Colonic mucosa (tissue), 4 donors: ENCODE measurements around the gene WWOX. TPM values are rescaled to one million over a fixed set of nuclear protein-coding genes. Genes with fewer than 3 reads are reported as not detected.

Experiments
- DNase-seq: peaks from one replicate; pipeline ENCODE4 v3.0.0-alpha.2; 2020
- H3K27ac ChIP-seq: fragments of 200-600 bp; one replicate; pipeline ENCODE4 v1.8.0; 2021
- H3K27me3 ChIP-seq: fragments of 200-600 bp; one replicate; pipeline ENCODE4 v1.8.0; 2021
- H3K36me3 ChIP-seq: fragments of 200-600 bp; one replicate; pipeline ENCODE4 v1.8.0; 2021
- H3K4me1 ChIP-seq: fragments of 200-600 bp; one replicate; pipeline ENCODE4 v1.8.0; 2021; ENCODE audit warnings: mild to moderate bottlenecking
- H3K4me3 ChIP-seq: fragments of 200-600 bp; one replicate; pipeline ENCODE4 v1.8.0; 2021
- H3K9ac ChIP-seq, 2 donors: one replicate each; pipeline ENCODE4 v1.7.0; 2013; ENCODE audit warnings: control low read depth in 2 of 2, low read depth in 2 of 2, low read length in 2 of 2
- H3K9me3 ChIP-seq: fragments of 200-600 bp; one replicate; pipeline ENCODE4 v1.8.0; 2021
- CTCF ChIP-seq: fragments of 200-600 bp; IDR thresholded peaks from one replicate; pipeline ENCODE4 v1.8.0; 2022; ENCODE audit warnings: antibody characterized with exemption, mild to moderate bottlenecking
- intact Hi-C: fragments of 100-400 bp; cut with DNase I; formaldehyde crosslinking; loops from one replicate; pipeline ENCODE4 v1.14.1; 2022
- total RNA-seq, 2 donors: library from RNA; stranded (reverse); fragmentation: NEBNext Ultra II Directional in 1 of 2; extraction: Animal tissue kit (Norgen Biotek cat#: 25700) in 1 of 2; gene quantifications; one replicate each; pipeline ENCODE4 v1.2.1, GENCODE V29; 2021
- donor health status: healthy.
- donor health status: DM: no; HTN: no; CAD: no.
- donor health status: DM: no; HTN: no; CAD: no.

The WWOX gene
- total RNA-seq, 2 donors from 2014 or later, result 7.2 to 11.0 TPM

DNA sequence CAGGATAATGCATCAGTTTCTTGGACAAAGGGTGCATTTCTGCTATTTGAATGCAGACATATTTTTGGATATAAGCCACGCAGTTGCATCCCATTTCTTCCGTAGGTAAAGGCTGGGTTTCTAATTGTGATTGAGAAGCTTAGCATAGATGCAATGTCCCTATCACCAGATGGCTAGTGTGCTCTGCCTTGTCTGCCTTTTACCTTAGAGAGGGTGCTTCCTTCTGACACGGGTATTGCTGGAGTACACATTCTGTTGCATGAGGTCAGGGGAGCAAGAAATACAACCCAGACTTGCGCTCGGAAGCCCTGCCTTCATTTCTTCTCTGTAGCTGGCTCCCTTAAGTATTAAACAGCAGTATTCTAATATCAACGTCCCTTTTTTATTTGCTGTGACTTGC lies 337.4 kb downstream of the WWOX start:
- Histone ChIP-seq H3K9me3 (no peaks in the 10 kb centered on the region), H3K27me3 (no peaks in the 10 kb centered on the region), H3K36me3 (no peaks in the 10 kb centered on the region), H3K9ac (no peak overlapping the region), H3K4me1 (no peaks in the 10 kb centered on the region), H3K4me3 (no peak overlapping the region), H3K27ac (no peak overlapping the region)
- DNase-seq, result no peak
- intact Hi-C loops, result loop anchor here (10.0 kb wide), 1 partner anchor 312 kb away; no protein-coding TSS in a partner anchor
- TF ChIP-seq CTCF, result no peak

DNA sequence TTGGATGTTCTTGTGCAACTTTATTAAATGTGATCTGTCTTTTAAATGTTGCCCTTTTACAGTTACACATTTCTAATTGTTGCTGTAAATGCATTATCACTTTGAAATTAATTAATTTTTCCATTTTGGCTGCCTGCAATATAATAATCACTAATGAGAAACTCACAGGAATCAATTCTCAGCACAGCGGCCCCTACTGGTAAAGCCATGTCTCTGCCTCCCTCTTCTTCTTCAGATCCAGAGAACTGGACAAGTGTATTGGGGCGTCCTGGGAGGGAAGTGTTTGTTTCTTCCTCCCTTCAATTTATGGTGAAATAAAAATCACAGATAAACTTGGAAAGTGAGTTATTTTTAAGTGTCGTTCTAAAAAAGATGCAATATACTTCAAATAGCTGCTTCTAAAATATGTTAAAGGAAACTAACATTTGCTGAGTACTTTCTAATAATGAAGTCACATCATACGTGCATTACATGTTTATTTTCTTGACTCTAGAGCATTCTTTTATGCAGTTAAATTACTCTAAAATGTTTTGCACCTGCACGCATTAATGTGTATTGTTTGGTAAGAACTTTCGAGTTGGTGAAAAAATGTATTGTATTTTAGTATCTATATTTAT lies 338.0 kb downstream of the WWOX start:
- Histone ChIP-seq H3K27me3 (no peaks in the 10 kb centered on the region), H3K4me1 (no peaks in the 10 kb centered on the region), H3K9ac (no peak overlapping the region), H3K27ac (no peak overlapping the region), H3K9me3 (no peaks in the 10 kb centered on the region), H3K4me3 (no peak overlapping the region), H3K36me3 (no peaks in the 10 kb centered on the region)
- TF ChIP-seq CTCF, result peak; percentile 94
- DNase-seq, result peak; percentile 44
- intact Hi-C loops, result loop anchor here (10.0 kb wide), 1 partner anchor 313 kb away; no protein-coding TSS in a partner anchor

DNA sequence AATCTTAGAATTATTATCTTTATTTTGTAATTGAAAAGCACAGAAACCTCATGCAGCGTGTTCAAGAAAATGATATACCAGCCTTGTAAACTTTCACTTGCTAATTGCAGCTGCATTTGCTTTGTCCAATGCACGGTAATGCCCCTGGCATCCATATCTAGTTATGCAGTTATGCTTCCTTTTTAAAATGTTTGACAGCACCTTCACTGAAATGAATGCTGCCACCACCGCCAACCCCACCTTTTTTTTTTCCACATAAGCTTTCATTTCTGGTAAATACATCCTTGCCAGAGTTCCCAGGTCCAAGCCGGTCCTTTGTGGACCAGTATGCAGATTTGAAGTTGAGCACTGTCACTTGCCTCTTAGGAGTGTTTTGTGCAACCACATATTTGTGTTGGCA lies 338.8 kb downstream of the WWOX start:
- Histone ChIP-seq H3K36me3 (no peaks in the 10 kb centered on the region), H3K9ac (no peak overlapping the region), H3K4me3 (no peak overlapping the region), H3K4me1 (no peaks in the 10 kb centered on the region), H3K27me3 (no peaks in the 10 kb centered on the region), H3K9me3 (no peaks in the 10 kb centered on the region), H3K27ac (no peak overlapping the region)
- no peak for TF ChIP-seq CTCF
- no peak for DNase-seq
- intact Hi-C loops, result loop anchor here (10.0 kb wide), 1 partner anchor 313 kb away; no protein-coding TSS in a partner anchor

- Histone ChIP-seq H3K9me3 (no peaks in the 10 kb centered on the region), H3K9ac (no peak overlapping the region), H3K4me1 (no peaks in the 10 kb centered on the region), H3K36me3 (no peaks in the 10 kb centered on the region), H3K27ac (no peak overlapping the region), H3K27me3 (no peaks in the 10 kb centered on the region), H3K4me3 (no peak overlapping the region)
- no peak for DNase-seq
- no peak for TF ChIP-seq CTCF
- intact Hi-C loops, result loop anchor here (10.0 kb wide), 1 partner anchor 314 kb away; no protein-coding TSS in a partner anchor
Measured at GRCh38 chr16:78438632-78439031, 339.2 kb downstream of the WWOX start.

DNA sequence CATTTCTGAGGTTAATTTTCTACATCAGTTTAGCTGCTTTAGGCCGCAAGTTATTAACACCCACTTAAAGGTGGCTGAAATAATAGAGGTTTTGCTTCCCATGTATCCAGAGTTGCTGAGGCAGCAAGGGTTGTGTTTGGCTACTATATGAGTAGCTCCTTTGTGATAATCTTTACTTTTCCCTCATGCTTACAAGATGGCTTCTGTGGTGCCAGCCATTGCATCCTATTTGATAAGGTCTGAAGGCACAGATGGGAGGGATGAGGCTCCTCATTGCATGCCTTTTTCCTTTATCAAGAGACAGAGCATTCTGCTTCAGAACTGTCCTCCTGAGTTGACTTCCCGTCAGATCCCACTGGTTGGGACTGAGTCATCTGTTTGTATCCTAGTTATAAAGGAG lies 340.2 kb downstream of the WWOX start:
- H3K36me3 ChIP-seq, result no peaks in the 10 kb centered on the region
- TF ChIP-seq CTCF, result no peak
- no peaks in the 10 kb centered on the region for H3K27me3 ChIP-seq
- H3K4me1 ChIP-seq, result no peaks in the 10 kb centered on the region
- H3K27ac ChIP-seq, result no peak overlapping the region
- intact Hi-C loops, result loop anchor here (10.0 kb wide), 1 partner anchor 315 kb away; no protein-coding TSS in a partner anchor
- no peaks in the 10 kb centered on the region for H3K9me3 ChIP-seq
- DNase-seq, result no peak
- no peak overlapping the region for H3K9ac ChIP-seq
- H3K4me3 ChIP-seq, result no peak overlapping the region
